ENCODE measurements around the gene ERAS. TPM values are rescaled to one million over a fixed set of nuclear protein-coding genes. Genes with fewer than 3 reads are reported as not detected.

ERAS gene
- polyA plus RNA-seq, 1 of the 3 experiments (the other 2 are of a cell fraction): 0.03 TPM

DNA sequence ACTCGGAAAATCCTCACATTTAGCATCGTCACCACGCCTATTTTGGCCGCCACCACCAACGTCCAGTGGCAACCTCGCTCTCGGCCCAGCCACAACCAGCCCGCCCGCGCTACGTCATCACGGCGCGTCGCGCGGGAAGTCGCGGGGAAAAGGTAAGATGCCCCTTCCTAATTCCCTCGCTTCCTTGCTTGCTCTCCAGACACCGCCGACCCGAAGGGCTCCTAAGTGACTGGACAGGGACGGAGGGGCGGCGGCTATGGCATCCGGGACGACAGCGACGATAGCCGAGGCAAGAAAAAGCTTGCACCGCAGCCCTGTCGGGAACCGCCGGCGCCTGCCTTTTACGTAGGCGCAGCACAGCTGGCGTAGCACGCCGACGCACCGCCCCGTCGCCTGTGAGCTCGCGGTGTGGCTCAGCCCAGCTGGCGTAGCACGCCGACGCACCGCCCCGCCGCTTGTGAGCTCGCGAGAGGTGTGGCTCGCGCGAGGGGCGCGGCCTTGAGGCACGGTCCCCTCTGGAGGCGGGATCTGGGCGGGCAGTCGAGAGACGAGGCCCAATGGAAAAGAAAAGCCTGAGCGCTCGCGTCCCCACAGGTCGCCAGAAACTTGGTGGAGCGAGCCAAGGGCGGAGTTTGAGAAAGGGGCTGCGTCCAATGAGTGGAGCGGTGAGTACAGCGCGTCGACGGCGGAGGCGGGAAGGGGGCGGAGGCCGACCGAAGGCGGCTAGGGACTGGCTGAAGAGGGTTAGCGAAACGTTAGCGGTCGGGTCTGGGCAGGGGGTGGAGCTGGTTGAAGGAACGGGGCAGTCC, 24.8 kb upstream of the ERAS start, which contains the start of gene HDAC6 (continued):
- TF ChIP-seq, protein P1, sequence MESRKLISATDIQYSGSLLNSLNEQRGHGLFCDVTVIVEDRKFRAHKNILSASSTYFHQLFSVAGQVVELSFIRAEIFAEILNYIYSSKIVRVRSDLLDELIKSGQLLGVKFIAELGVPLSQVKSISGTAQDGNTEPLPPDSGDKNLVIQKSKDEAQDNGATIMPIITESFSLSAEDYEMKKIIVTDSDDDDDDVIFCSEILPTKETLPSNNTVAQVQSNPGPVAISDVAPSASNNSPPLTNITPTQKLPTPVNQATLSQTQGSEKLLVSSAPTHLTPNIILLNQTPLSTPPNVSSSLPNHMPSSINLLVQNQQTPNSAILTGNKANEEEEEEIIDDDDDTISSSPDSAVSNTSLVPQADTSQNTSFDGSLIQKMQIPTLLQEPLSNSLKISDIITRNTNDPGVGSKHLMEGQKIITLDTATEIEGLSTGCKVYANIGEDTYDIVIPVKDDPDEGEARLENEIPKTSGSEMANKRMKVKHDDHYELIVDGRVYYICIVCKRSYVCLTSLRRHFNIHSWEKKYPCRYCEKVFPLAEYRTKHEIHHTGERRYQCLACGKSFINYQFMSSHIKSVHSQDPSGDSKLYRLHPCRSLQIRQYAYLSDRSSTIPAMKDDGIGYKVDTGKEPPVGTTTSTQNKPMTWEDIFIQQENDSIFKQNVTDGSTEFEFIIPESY (IDR thresholded peaks at IDR 0.05; ENCODE audit: borderline replicate concordance, low read depth): peak; percentile 92
- TF ChIP-seq RFX5 (IDR thresholded peaks at IDR 0.05; ENCODE audit: low read length) (no peak), SIN3A (IDR thresholded peaks at IDR 0.05; ENCODE audit: borderline replicate concordance, low read depth, low read length) (no peak), TEAD4 (IDR thresholded peaks at IDR 0.05; ENCODE audit: borderline replicate concordance, insufficient read depth) (no peak), GATA2 (CRISPR knock-in tag; IDR thresholded peaks at IDR 0.05) (no peak), ELF1 (IDR thresholded peaks at IDR 0.05) (no peak), FOSL2 (IDR thresholded peaks at IDR 0.05; ENCODE audit: borderline replicate concordance, low read depth) (no peak), TCF12 (IDR thresholded peaks at IDR 0.05) (no peak), FOXJ3 (CRISPR knock-in tag; IDR thresholded peaks at IDR 0.05) (no peak), RCOR1 (IDR thresholded peaks at IDR 0.05; ENCODE audit: low read length) (no peak)
- TF ChIP-seq, protein P2, sequence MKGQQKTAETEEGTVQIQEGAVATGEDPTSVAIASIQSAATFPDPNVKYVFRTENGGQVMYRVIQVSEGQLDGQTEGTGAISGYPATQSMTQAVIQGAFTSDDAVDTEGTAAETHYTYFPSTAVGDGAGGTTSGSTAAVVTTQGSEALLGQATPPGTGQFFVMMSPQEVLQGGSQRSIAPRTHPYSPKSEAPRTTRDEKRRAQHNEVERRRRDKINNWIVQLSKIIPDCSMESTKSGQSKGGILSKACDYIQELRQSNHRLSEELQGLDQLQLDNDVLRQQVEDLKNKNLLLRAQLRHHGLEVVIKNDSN (IDR thresholded peaks at IDR 0.05; ENCODE audit: borderline replicate concordance, low read depth): no peak
- TF ChIP-seq, protein P3, sequence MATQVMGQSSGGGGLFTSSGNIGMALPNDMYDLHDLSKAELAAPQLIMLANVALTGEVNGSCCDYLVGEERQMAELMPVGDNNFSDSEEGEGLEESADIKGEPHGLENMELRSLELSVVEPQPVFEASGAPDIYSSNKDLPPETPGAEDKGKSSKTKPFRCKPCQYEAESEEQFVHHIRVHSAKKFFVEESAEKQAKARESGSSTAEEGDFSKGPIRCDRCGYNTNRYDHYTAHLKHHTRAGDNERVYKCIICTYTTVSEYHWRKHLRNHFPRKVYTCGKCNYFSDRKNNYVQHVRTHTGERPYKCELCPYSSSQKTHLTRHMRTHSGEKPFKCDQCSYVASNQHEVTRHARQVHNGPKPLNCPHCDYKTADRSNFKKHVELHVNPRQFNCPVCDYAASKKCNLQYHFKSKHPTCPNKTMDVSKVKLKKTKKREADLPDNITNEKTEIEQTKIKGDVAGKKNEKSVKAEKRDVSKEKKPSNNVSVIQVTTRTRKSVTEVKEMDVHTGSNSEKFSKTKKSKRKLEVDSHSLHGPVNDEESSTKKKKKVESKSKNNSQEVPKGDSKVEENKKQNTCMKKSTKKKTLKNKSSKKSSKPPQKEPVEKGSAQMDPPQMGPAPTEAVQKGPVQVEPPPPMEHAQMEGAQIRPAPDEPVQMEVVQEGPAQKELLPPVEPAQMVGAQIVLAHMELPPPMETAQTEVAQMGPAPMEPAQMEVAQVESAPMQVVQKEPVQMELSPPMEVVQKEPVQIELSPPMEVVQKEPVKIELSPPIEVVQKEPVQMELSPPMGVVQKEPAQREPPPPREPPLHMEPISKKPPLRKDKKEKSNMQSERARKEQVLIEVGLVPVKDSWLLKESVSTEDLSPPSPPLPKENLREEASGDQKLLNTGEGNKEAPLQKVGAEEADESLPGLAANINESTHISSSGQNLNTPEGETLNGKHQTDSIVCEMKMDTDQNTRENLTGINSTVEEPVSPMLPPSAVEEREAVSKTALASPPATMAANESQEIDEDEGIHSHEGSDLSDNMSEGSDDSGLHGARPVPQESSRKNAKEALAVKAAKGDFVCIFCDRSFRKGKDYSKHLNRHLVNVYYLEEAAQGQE (IDR thresholded peaks at IDR 0.05; ENCODE audit: low read depth, low read length): no peak
